Measurements from ENCODE around the gene MEIS3.

GRCh38 chr19:47418692-47419029 is 666 bp downstream of the MEIS3 start:
- TF ChIP-seq CTCF (conservative IDR thresholded peaks at IDR 0.05; ENCODE audit: low read length) (no peak), EZH2phosphoT487 (IDR thresholded peaks at IDR 0.05; ENCODE audit: borderline replicate concordance, low read depth, low read length) (no peak)
